ENCODE measurements around the gene TRIB2. TPM values are rescaled to one million over a fixed set of nuclear protein-coding genes. Genes with fewer than 3 reads are reported as not detected.

The TRIB2 gene
- total RNA-seq, 2 donors from 2014 or later = 166 to 170 TPM

DNA sequence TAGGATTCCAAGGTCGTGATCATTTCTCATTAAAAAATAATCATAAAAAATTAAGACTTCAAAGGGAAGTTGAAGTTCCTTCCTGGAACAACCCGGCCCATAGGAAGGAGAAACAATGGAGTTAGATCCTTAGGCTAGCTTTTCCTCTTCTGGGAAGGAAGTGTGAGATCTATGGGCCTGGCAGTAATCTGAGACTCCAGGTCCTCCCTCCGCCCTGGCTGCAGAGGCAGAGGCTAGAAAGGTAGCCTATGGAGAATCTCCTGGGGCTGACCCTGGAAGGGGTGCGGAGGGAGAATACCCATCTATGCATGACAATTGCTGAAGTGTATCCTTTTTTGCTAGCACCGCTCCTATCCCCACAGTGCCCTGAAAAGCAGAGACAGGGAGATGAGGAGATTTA, 37.9 kb downstream of the TRIB2 start:
- Mint-ChIP-seq H3K27me3 (no peaks in the 10 kb centered on the region), H3K36me3 (ENCODE audit: low read depth) (no peaks in the 10 kb centered on the region), H3K27ac (no peak overlapping the region), H3K4me3 (no peak overlapping the region), H3K4me1 (no peaks in the 10 kb centered on the region)
- no peaks in the 10 kb centered on the region for H3K9me3 ChIP-seq (ENCODE audit: control insufficient read depth, low read length, poor library complexity, severe bottlenecking)
- DNase-seq (no peak), ATAC-seq (no peak)

- H3K27ac Mint-ChIP-seq = no peak overlapping the region
- H3K4me1 Mint-ChIP-seq = peaks cover 2% of the 10 kb centered on the region
- H3K36me3 Mint-ChIP-seq (ENCODE audit: low read depth) = no peaks in the 10 kb centered on the region
- ATAC-seq (no peak), DNase-seq (no peak)
- no peak overlapping the region for H3K4me3 Mint-ChIP-seq
- no peaks in the 10 kb centered on the region for H3K27me3 Mint-ChIP-seq
- H3K9me3 ChIP-seq (ENCODE audit: control insufficient read depth, low read length, poor library complexity, severe bottlenecking) = no peaks in the 10 kb centered on the region
These were observed 38.6 kb downstream of the TRIB2 start for GRCh38 chr2:12755384-12755783.

GRCh38 chr2:12759248-12759647, 42.5 kb downstream of the TRIB2 start:
- no peaks in the 10 kb centered on the region for H3K36me3 Mint-ChIP-seq (ENCODE audit: low read depth)

DNA sequence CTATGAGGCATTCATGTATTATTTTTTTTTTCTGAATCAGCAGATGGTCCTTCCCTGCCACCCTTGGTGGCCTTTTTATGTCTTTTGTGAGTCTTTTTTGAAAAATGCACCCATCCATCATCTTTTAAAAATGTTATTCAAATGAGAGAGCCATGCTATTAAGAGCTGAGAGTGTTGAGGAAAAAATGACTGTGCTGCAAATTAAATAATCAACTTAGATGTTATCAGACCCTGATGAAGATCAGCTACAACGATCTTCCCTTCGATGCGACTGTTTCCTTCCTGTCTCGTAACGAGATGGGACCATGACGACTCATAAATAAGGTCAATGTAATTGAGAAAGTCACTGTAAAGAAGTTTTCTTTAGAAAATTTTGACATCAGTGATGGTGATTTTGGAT, 44.4 kb downstream of the TRIB2 start:
- peaks cover 12% of the 10 kb centered on the region for H3K4me1 Mint-ChIP-seq
- H3K27me3 Mint-ChIP-seq = no peaks in the 10 kb centered on the region
- no peaks in the 10 kb centered on the region for H3K9me3 ChIP-seq (ENCODE audit: control insufficient read depth, low read length, poor library complexity, severe bottlenecking)
- H3K27ac Mint-ChIP-seq = peak overlapping the region; percentile 46
- no peaks in the 10 kb centered on the region for H3K36me3 Mint-ChIP-seq (ENCODE audit: low read depth)
- peak; percentile 65 for ATAC-seq
- H3K4me3 Mint-ChIP-seq = peak overlapping the region; percentile 10
- no peak for DNase-seq

More at GRCh38 chr2:12759248-12759647, 42.5 kb downstream of the TRIB2 start:
- Mint-ChIP-seq H3K27me3 (no peaks in the 10 kb centered on the region), H3K27ac (no peak overlapping the region), H3K4me1 (peaks cover 12% of the 10 kb centered on the region), H3K4me3 (no peak overlapping the region)
- no peaks in the 10 kb centered on the region for H3K9me3 ChIP-seq (ENCODE audit: control insufficient read depth, low read length, poor library complexity, severe bottlenecking)
- ATAC-seq = no peak
- DNase-seq = no peak

GRCh38 chr2:12762337-12762736, 45.6 kb downstream of the TRIB2 start:
- H3K9me3 ChIP-seq (ENCODE audit: control insufficient read depth, low read length, poor library complexity, severe bottlenecking) = no peaks in the 10 kb centered on the region
- no peak for ATAC-seq
- peaks cover 12% of the 10 kb centered on the region for H3K4me1 Mint-ChIP-seq
- DNase-seq = no peak
- H3K27me3 Mint-ChIP-seq = no peaks in the 10 kb centered on the region
- H3K36me3 Mint-ChIP-seq (ENCODE audit: low read depth) = no peaks in the 10 kb centered on the region
- H3K27ac Mint-ChIP-seq = no peak overlapping the region
- H3K4me3 Mint-ChIP-seq = no peak overlapping the region

GRCh38 chr2:12762976-12763375, 46.2 kb downstream of the TRIB2 start:
- H3K36me3 Mint-ChIP-seq (ENCODE audit: low read depth) = no peaks in the 10 kb centered on the region
- H3K27me3 Mint-ChIP-seq = peaks cover 4% of the 10 kb centered on the region
- H3K4me1 Mint-ChIP-seq = peaks cover 16% of the 10 kb centered on the region
- no peak overlapping the region for H3K27ac Mint-ChIP-seq
- DNase-seq = no peak
- no peak for ATAC-seq
- H3K4me3 Mint-ChIP-seq = no peak overlapping the region
- no peaks in the 10 kb centered on the region for H3K9me3 ChIP-seq (ENCODE audit: control insufficient read depth, low read length, poor library complexity, severe bottlenecking)

DNA sequence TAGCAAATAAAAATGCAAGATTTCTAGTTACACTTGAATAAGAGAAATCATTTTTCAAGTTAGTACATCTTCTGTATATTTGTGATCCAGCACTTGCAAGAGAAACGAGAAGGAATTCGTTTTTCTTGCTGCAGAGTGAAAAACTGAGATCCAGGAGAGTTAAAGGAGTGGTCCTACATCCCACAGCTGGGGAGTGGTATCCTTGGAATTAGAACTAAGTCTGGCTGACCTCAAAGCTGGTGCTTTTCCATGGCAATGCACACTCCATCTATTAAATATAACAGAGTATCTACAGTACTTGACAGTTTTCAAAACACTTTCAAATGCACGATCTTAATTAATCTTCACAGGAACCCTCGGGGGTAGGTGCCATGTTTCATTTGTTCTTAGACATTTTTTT, 46.8 kb downstream of the TRIB2 start:
- peaks cover 16% of the 10 kb centered on the region for H3K4me1 Mint-ChIP-seq
- ATAC-seq (no peak), DNase-seq (no peak)
- H3K4me3 Mint-ChIP-seq = no peak overlapping the region
- no peak overlapping the region for H3K27ac Mint-ChIP-seq
- H3K9me3 ChIP-seq (ENCODE audit: control insufficient read depth, low read length, poor library complexity, severe bottlenecking) = no peaks in the 10 kb centered on the region
- peaks cover 9% of the 10 kb centered on the region for H3K27me3 Mint-ChIP-seq
- H3K36me3 Mint-ChIP-seq (ENCODE audit: low read depth) = no peaks in the 10 kb centered on the region

DNA sequence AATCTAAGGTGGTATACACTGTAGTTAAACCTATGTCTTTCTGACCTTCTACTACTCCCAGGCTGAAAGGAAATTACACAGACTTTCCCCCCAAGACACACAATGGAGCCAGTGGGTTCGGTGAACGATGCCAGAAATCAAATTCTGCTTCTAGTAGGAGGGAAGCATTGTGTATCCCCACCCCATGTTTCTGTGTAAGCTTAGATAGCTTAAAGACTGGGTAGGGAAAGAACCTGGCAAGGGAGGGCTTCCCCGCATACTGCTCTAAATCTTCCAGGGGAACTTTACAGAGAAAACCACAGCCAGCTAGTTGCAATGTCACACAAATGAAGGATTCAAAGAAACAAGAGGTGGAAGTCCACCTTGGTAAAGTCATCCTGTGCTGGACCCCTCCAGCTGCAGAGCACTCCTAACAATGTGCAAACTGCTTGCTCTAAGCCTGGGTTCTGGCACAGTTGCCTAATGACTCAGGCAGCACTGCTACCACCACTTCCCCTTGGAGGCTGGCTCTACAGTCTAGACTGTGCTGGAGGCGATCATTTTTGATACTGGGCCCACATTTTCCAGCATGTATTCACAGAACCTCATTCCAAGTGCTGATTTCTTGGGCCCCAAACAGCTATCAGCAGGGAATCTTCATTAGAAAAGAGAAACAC, 47.5 kb downstream of the TRIB2 start:
- Mint-ChIP-seq H3K27me3 (peaks cover 16% of the 10 kb centered on the region), H3K36me3 (ENCODE audit: low read depth) (no peaks in the 10 kb centered on the region), H3K4me3 (no peak overlapping the region), H3K27ac (no peak overlapping the region), H3K4me1 (peaks cover 16% of the 10 kb centered on the region)
- H3K9me3 ChIP-seq (ENCODE audit: control insufficient read depth, low read length, poor library complexity, severe bottlenecking) = no peaks in the 10 kb centered on the region
- DNase-seq (no peak), ATAC-seq (no peak)

GRCh38 chr2:12764849-12765605, 48.3 kb downstream of the TRIB2 start:
- no peaks in the 10 kb centered on the region for H3K9me3 ChIP-seq (ENCODE audit: control insufficient read depth, low read length, poor library complexity, severe bottlenecking)
- Mint-ChIP-seq H3K27me3 (peaks cover 22% of the 10 kb centered on the region), H3K4me1 (peaks cover 20% of the 10 kb centered on the region), H3K36me3 (ENCODE audit: low read depth) (peaks cover 4% of the 10 kb centered on the region), H3K4me3 (no peak overlapping the region), H3K27ac (no peak overlapping the region)
- DNase-seq (no peak), ATAC-seq (no peak)

GRCh38 chr2:12766421-12766879, 49.7 kb downstream of the TRIB2 start:
- H3K4me1 Mint-ChIP-seq = peaks cover 8% of the 10 kb centered on the region
- DNase-seq = no peak
- H3K27ac Mint-ChIP-seq = no peak overlapping the region
- H3K36me3 Mint-ChIP-seq (ENCODE audit: low read depth) = peaks cover 4% of the 10 kb centered on the region
- H3K9me3 ChIP-seq (ENCODE audit: control insufficient read depth, low read length, poor library complexity, severe bottlenecking) = no peaks in the 10 kb centered on the region
- no peak overlapping the region for H3K4me3 Mint-ChIP-seq
- ATAC-seq = no peak
- peaks cover 30% of the 10 kb centered on the region for H3K27me3 Mint-ChIP-seq

GRCh38 chr2:12767541-12767940, 50.8 kb downstream of the TRIB2 start:
- Mint-ChIP-seq H3K27ac (no peak overlapping the region), H3K27me3 (peaks cover 41% of the 10 kb centered on the region), H3K4me3 (no peak overlapping the region), H3K36me3 (ENCODE audit: low read depth) (peaks cover 4% of the 10 kb centered on the region), H3K4me1 (peaks cover 8% of the 10 kb centered on the region)
- H3K9me3 ChIP-seq (ENCODE audit: control insufficient read depth, low read length, poor library complexity, severe bottlenecking) = no peaks in the 10 kb centered on the region
- DNase-seq (no peak), ATAC-seq (no peak)

DNA sequence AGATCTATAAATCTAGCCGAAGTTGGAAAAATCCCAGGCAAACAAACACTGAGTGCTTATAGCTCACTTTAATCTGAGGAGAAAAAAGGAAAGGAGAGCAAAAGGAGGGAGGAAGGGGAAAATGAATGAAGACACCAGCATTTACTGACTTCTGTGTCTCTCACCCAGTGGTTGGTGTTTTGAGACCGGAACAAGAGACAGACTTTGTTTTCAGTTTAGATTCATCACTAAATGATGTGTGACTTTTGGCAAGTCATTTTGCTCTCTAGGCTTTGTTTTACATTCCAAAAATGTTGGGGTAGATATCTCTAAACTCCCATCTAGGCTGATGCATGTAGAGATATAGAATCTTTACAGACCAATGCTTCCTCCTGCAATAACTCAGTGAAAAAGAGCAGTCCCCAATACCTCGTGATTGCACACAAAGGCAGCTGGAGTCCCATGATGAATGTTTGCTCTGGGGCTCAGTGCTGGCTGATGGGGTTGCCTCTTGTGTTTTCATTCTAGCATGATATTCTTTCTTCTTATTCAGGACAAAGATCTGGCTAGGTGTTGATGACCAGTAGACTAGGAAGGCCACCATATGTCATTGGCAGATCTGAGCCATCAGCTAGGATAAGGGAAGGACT, 51.4 kb downstream of the TRIB2 start:
- DNase-seq = no peak
- Mint-ChIP-seq H3K27ac (no peak overlapping the region), H3K27me3 (peaks cover 41% of the 10 kb centered on the region), H3K4me1 (peaks cover 8% of the 10 kb centered on the region), H3K36me3 (ENCODE audit: low read depth) (peaks cover 4% of the 10 kb centered on the region), H3K4me3 (no peak overlapping the region)
- H3K9me3 ChIP-seq (ENCODE audit: control insufficient read depth, low read length, poor library complexity, severe bottlenecking) = no peaks in the 10 kb centered on the region
- no peak for ATAC-seq

GRCh38 chr2:12769492-12770105, 52.9 kb downstream of the TRIB2 start:
- ATAC-seq = no peak
- H3K9me3 ChIP-seq (ENCODE audit: control insufficient read depth, low read length, poor library complexity, severe bottlenecking) = no peaks in the 10 kb centered on the region
- H3K4me3 Mint-ChIP-seq = no peak overlapping the region
- H3K36me3 Mint-ChIP-seq (ENCODE audit: low read depth) = peaks cover 4% of the 10 kb centered on the region
- H3K27ac Mint-ChIP-seq = no peak overlapping the region
- DNase-seq = no peak
- H3K27me3 Mint-ChIP-seq = peaks cover 41% of the 10 kb centered on the region
- H3K4me1 Mint-ChIP-seq = peaks cover 8% of the 10 kb centered on the region

Data from T-helper 17 cell (primary cell).